EL (cell line): ENCODE measurements around the gene TGOLN2.
"Not testable (repeated sequence)": the region's sequence is repeated elsewhere in the genome, so short reads cannot be mapped to it uniquely, and the experiment has no call there.

Experiments used
- DNase-seq: peaks from one replicate; pipeline ENCODE4 v3.0.0-alpha.2; 2016

TGOLN2 gene

GRCh38 chr2:85327822-85328617 is at the start of gene TGOLN2:
Gene TGOLN2 (minus strand): TSS chr2:85327989. CDS start chr2:85327962, 27 bp downstream.
- DNase-seq, result peak; percentile 90

GRCh38 chr2:85377083-85377482 is 49.3 kb upstream of the TGOLN2 start:
- no peak for DNase-seq

GRCh38 chr2:85376291-85377065 is 48.7 kb upstream of the TGOLN2 start:
- no peak for DNase-seq

GRCh38 chr2:85371045-85371444 is 43.3 kb upstream of the TGOLN2 start:
- no peak for DNase-seq

- no peak for DNase-seq
These were observed 41.7 kb upstream of the TGOLN2 start for GRCh38 chr2:85369500-85369899.

- DNase-seq, result no peak
These were observed 41.1 kb upstream of the TGOLN2 start for GRCh38 chr2:85368921-85369320.

- no peak for DNase-seq
These were observed 39.4 kb upstream of the TGOLN2 start for GRCh38 chr2:85367180-85367579.

GRCh38 chr2:85362653-85363387 is 35.0 kb upstream of the TGOLN2 start:
- not testable (repeated sequence) for DNase-seq

- no peak for DNase-seq
These were observed 29.9 kb upstream of the TGOLN2 start for GRCh38 chr2:85357736-85358135.

- DNase-seq, result no peak
These were observed 28.4 kb upstream of the TGOLN2 start for GRCh38 chr2:85356186-85356585.

- no peak for DNase-seq
These were observed 27.7 kb upstream of the TGOLN2 start for GRCh38 chr2:85355521-85355920.

- DNase-seq, result no peak
These were observed 27.3 kb upstream of the TGOLN2 start for GRCh38 chr2:85355073-85355410.

GRCh38 chr2:85354286-85355072 is 26.7 kb upstream of the TGOLN2 start, which contains the start of the genes ELMOD3 and RETSAT:
Gene ELMOD3 (plus strand): TSS chr2:85354769. CDS start chr2:85357199, 2,430 bp downstream.
Gene RETSAT (minus strand): TSS chr2:85354528. CDS start chr2:85354507, 21 bp downstream.
- peak; percentile 99 for DNase-seq

GRCh38 chr2:85353876-85354285 is 26.1 kb upstream of the TGOLN2 start:
- peak; percentile 48 for DNase-seq

- DNase-seq, result no peak
These were observed 19.8 kb upstream of the TGOLN2 start for GRCh38 chr2:85347599-85347998.

GRCh38 chr2:85344356-85344954 is 16.7 kb upstream of the TGOLN2 start:
- DNase-seq, result no peak

- not testable (repeated sequence) for DNase-seq
These were observed 15.6 kb upstream of the TGOLN2 start for GRCh38 chr2:85343207-85343895.

GRCh38 chr2:85342156-85342555 is 14.4 kb upstream of the TGOLN2 start:
- DNase-seq, result no peak

GRCh38 chr2:85341269-85342029 is 13.7 kb upstream of the TGOLN2 start:
- DNase-seq, result no peak
